GM18870 (cell line): Measurements from ENCODE around the gene RBFOX1.

ENCODE experiments used
- ATAC-seq: cut with Tn5 transposase; IDR thresholded peaks from one replicate; pipeline ENCODE4 v1.9.1; 2021; ENCODE audit warnings: moderate library complexity; ENCODE audit not compliant: unreplicated experiment

Gene RBFOX1

DNA sequence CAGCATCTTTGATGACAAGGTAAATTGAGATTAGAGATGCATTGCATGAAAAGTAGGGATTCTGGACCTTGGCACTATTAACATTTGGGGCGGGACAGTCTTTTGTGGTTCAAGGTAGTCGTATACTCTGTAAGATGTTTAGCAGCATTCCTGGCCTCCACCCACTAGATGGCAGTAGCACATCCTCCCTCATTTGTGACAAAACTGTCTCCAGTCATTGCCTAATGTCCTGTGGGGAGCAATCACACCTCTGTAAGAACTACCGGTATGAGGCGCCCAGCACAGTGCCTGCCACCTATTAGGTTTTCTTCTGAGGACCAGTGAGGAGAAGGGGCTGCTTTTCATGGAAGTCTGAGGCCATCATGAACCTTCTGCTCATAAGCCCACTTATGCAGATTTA, 180.8 kb downstream of the RBFOX1 start:
- no peak for ATAC-seq

DNA sequence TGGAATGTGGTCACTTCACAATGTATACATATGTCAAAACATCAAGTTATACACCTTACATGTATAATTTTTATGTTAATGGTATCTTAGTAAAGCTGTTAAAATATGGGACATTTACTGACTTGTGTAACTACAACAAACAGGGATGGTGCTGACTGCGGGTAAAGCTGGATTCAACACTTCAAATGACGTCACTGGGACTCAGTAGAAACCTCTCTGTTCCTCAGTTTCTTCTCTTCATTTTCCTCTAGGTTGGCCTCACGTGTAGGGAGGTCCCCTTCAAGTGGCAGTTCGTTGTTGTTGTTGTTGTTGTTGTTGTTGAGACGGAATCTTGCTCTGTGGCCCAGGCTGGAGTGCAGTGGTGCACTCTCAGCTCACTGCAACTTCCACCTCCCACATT, 182.9 kb downstream of the RBFOX1 start:
- no peak for ATAC-seq

- ATAC-seq = no peak
Observed at GRCh38 chr16:7517496-7517895, 184.9 kb downstream of the RBFOX1 start.

GRCh38 chr16:7518158-7518557, 185.5 kb downstream of the RBFOX1 start:
- ATAC-seq = no peak

- no peak for ATAC-seq
Observed at GRCh38 chr16:7521834-7522233, 189.2 kb downstream of the RBFOX1 start.

- no peak for ATAC-seq
Observed at GRCh38 chr16:7524419-7524818, 191.8 kb downstream of the RBFOX1 start.

DNA sequence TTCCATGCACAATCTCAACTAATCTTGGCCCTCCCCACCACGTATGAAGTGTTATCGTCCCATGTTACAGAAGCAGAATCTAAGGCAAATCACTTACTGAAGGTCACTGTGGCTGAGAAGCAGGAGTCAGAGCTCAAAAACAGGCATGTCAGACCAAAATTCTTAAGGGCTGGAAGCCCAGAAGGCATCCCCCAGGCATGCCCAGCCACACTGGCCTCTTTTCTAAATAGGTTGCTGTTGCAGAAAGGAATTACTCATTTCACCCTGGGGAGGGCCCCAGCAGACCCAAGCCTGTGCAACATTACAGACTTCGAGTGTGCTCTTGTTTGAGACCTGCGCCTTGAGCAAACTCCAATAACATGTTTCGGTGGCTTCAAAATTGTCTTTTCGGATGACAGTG, 194.1 kb downstream of the RBFOX1 start:
- no peak for ATAC-seq

GRCh38 chr16:7532534-7532933, 199.9 kb downstream of the RBFOX1 start:
- ATAC-seq = no peak

DNA sequence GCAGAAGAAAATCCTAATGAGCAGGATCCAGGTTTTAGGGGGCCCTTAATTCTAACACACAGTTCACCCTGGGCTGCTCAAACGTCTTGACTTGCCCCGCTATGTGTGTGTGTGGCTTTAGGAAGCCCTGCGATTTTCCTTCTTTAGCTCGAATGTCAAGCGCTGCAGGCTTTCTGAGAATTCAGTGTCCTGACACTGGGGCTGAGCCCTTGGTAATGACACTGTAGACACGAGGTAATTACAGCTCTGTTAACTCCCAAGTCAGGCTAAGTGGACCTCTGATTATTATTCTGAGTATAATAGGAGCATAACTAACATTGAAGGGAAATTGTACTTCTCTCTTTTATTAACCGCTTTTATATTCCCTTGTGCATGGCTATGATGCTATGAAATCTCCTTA, 202.1 kb downstream of the RBFOX1 start:
- ATAC-seq = no peak

- ATAC-seq = no peak
Observed at GRCh38 chr16:7541026-7541425, 208.4 kb downstream of the RBFOX1 start.

- ATAC-seq = no peak
Observed at GRCh38 chr16:7545251-7545650, 212.6 kb downstream of the RBFOX1 start.

- no peak for ATAC-seq
Observed at GRCh38 chr16:7546948-7547347, 214.3 kb downstream of the RBFOX1 start.

- ATAC-seq = no peak
Observed at GRCh38 chr16:7547736-7548135, 215.1 kb downstream of the RBFOX1 start.

DNA sequence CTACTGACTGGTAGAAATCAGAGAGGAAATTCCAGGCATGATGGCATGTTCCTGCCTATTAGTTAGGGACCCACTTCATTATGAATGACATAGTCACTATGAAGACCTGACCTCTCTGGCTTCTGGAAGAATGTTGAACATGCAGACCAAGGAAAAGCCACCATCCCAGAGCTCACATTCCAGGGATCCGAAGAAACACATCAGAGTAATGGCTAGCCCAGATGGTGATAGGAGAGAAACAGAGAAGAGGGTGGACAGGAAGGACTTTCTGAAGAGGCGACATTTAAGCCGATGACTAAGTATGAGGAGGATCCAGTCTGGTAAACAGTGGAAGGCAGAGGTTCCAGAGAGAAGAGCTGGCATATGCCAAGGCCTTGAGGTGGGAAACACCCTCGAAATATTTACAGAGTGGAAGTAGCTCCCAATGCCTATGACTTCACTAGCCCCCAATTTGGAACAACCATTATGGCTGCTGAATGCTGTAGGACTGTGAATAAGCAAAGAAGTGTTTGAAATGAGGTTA, 216.2 kb downstream of the RBFOX1 start:
- ATAC-seq = no peak

- ATAC-seq = no peak
Observed at GRCh38 chr16:7550096-7550495, 217.5 kb downstream of the RBFOX1 start.

DNA sequence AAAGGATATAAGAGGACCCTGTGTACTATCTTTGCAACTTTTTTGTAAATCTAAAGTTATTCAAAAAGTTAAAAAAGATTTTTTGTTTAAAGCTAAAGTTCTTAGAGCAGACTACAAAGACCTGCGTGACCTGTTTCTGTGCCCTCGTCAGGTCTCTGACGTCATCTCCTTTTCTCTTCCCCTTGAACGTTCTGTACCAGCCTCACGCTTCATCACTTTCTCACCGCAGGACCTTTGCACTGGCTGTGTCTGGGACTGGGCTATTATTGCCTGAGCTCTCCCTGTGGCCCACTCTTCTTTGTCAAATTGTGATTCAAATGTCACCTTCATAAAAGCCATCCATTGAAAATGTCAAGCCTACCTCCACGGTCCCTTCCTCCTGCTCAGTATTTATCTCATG, 222.8 kb downstream of the RBFOX1 start:
- no peak for ATAC-seq

- no peak for ATAC-seq
Observed at GRCh38 chr16:7561908-7562405, 229.3 kb downstream of the RBFOX1 start.

DNA sequence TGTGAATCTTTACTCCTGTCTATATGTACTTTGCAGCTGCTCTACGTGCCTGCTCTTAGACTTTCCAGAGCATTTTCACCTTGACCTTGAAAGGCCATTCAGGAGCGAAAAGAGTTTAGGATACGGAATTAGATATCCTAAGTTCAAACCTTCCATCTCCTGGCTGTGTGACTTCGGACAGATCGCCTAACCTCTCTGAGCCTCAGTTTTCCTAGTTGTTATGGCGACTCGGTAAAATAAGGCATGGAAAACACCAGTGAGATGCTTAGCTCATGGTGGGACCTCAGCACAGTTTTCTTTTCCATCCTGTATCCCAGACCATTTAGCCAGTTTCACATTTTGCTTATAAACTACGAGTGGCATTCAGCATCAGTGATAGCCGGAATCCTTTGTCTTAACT, 233.7 kb downstream of the RBFOX1 start:
- no peak for ATAC-seq

DNA sequence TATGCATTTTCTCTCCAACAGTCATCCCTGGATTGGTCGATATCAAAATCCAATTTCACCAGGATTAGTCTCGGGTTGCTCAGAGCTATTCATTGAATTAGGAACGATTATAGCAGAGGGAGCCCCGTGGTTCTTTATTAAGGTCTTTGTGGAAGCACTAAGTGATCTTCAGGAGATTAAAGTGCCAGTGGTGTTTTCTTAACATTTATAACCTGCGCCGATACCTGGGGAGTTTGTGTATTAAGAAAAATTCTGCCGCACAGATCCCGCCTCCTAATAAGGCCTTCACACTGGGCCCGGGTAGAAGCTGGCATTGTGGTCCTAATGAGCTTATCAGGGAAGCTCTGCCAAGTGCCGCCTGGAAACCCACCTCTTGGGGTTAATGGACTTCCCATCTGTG, 238.7 kb downstream of the RBFOX1 start:
- no peak for ATAC-seq

- ATAC-seq = no peak
Observed at GRCh38 chr16:7577588-7577987, 244.9 kb downstream of the RBFOX1 start.

DNA sequence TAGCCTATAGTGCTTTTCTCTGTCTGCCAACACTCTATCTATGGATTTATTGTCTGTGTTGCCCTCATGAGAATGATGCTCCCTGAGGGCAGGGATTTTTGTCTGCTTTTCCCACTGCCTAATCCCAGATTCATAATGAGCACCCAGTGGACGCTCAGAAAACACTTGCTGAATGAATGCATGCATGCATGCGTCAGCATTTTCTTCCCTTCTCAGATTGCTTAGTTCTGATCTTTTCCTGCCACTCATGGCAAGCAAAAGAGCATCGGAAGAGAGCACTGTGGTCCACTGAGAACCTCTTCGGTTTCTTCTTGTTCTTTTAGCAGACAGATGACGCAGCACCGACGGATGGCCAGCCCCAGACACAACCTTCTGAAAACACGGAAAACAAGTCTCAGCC, 246.8 kb downstream of the RBFOX1 start:
- ATAC-seq = no peak

GRCh38 chr16:7581175-7581574, 248.5 kb downstream of the RBFOX1 start:
- no peak for ATAC-seq

DNA sequence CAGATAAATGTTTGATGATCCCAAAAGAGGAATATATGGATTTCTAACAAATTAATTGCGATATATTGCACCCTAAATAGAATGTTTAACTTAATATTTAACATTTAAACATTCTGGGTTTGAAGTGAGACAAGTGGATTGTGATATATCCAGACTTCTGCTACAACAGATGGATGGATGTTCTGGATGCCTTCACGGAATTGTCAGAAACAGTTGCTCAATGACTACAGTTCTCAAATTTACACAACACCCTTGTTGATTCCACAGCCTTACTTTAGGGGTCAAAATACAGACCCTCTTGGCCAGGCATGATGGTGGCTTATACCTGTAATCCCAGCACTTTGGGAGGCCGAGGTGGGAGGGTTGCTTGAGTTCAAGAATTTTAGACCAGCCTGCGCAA, 250.8 kb downstream of the RBFOX1 start:
- ATAC-seq = no peak

GRCh38 chr16:7584561-7584960, 251.9 kb downstream of the RBFOX1 start:
- no peak for ATAC-seq
